GM12875 (cell line): ENCODE results near the gene PARP15.

ENCODE experiments used
- H3K4me3 ChIP-seq: one replicate; pipeline ENCODE4 v1.5.1; 2011; ENCODE audit warnings: low read depth, low read length, control low read depth
- TF ChIP-seq, protein P1 (sequence below): IDR thresholded peaks from 2 replicates; pipeline ENCODE4 v1.5.1; 2011; ENCODE audit warnings: low read depth, mild to moderate bottlenecking, control low read depth, inconsistent platforms, low read length, moderate library complexity, borderline replicate concordance; ENCODE audit not compliant: insufficient read depth

PARP15 gene

DNA sequence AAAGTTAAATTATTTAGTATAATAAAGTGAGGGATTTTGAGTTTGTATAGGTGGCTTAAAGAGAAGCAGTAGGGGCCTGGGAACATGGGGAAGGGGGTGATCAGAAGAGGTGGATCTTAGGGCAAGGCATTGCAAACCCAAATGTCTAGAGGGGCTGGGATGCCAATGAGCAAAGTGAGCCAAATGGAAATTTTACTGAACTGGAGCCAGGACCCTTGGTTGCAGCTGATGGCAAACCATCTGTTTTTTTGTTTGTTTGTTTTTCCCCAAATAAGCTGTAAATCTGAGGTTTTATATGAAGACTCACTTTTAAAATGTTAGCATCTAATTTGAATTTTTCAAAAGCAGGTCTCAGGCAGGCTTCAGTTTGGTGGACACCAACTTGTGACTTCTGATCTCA is 88.4 kb downstream of the PARP15 start:
- H3K4me3 ChIP-seq: no peak overlapping the region
- TF ChIP-seq, protein P1, sequence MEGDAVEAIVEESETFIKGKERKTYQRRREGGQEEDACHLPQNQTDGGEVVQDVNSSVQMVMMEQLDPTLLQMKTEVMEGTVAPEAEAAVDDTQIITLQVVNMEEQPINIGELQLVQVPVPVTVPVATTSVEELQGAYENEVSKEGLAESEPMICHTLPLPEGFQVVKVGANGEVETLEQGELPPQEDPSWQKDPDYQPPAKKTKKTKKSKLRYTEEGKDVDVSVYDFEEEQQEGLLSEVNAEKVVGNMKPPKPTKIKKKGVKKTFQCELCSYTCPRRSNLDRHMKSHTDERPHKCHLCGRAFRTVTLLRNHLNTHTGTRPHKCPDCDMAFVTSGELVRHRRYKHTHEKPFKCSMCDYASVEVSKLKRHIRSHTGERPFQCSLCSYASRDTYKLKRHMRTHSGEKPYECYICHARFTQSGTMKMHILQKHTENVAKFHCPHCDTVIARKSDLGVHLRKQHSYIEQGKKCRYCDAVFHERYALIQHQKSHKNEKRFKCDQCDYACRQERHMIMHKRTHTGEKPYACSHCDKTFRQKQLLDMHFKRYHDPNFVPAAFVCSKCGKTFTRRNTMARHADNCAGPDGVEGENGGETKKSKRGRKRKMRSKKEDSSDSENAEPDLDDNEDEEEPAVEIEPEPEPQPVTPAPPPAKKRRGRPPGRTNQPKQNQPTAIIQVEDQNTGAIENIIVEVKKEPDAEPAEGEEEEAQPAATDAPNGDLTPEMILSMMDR: no peak

GRCh38 chr3:122668930-122669730 is 91.7 kb downstream of the PARP15 start:
- no peak overlapping the region for H3K4me3 ChIP-seq
- TF ChIP-seq, protein P1: no peak

GRCh38 chr3:122671553-122671952 is 94.1 kb downstream of the PARP15 start:
- TF ChIP-seq, protein P1: no peak
- H3K4me3 ChIP-seq: no peak overlapping the region

DNA sequence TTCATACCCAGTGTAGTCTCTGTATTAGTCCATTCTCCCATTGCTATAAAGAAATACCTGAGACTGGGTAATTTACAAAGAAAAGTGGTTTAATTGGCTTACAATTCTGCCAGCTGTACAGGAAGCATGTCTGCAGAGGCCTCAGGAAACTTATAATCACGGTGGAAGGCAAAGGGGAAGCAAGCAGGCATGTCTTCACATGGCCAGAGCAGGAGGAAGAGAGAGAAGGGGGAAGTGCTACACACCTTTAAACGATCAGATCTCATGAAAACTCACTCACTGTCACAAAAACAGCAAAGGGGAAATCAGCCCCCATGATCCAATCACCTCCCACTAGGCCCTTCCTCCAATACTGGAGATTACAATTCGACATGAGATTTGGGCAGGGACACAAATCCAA is 96.9 kb downstream of the PARP15 start:
- TF ChIP-seq, protein P1: no peak
- no peak overlapping the region for H3K4me3 ChIP-seq

DNA sequence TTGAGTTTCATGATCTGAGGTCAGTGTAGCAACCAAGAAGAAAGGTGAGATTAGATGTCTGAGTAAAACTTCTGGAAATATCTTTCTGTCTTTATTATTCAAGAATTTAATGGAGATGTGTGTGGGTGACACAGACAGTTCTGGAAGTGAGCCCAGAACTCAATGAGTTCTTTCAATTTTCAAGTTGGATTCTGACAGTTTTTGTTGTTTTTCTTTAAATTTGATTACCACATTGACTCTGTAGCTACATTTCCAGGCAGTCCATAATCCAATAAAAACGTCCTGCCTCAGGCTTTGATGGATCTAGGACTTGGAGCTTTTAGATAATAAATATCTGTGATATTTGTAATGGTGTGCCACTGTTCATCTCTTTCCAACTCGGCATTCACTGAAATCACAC is 99.3 kb downstream of the PARP15 start:
- TF ChIP-seq, protein P1: no peak
- no peak overlapping the region for H3K4me3 ChIP-seq

DNA sequence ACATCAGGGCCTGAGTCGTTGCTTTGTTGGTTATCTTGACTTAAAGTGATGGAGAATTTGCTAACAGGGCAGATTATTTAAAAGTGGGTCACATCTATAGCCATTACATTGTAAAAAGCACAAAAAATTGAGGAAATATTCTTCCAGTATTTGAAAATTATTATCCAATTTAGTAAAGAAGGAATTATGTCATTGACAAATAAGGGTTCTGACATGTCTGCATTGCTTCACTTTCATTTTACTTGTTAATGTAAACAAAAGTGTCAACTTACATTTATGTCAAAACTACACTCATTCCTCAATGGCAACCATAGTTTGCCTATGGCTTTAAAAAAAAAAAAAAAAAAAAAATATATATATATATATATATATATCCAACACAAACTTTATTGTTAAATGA is 99.8 kb downstream of the PARP15 start:
- TF ChIP-seq, protein P1: no peak
- H3K4me3 ChIP-seq: no peak overlapping the region

GRCh38 chr3:122678506-122678905 is 101.1 kb downstream of the PARP15 start:
- TF ChIP-seq, protein P1: no peak
- no peak overlapping the region for H3K4me3 ChIP-seq
